Measurements from ENCODE around the gene BRINP3. TPM values are rescaled to one million over a fixed set of nuclear protein-coding genes. Genes with fewer than 3 reads are reported as not detected.

Gene BRINP3
- total and polyA plus RNA-seq, 8 donors: 0.06 to 25.5 (median 7.4) TPM; not detected in 4

GRCh38 chr1:190212450-190212849 is 265.2 kb downstream of the BRINP3 start:
- H3K4me1 ChIP-seq: no peaks in the 10 kb centered on the region
- intact Hi-C loops (cut with DNase I; ENCODE audit: low total_unique reads): no loop called here
- TF ChIP-seq CTCF (IDR thresholded peaks at IDR 0.05) (no peak), POLR2AphosphoS5 (IDR thresholded peaks at IDR 0.05) (no peak)
- H3K9me3 ChIP-seq: no peaks in the 10 kb centered on the region
- H3K27me3 ChIP-seq: no peaks in the 10 kb centered on the region
- WGBS, 5 donors: 76 to 87% (median 80%) methylated on average over 3 of the region's 3 CpGs
- no peak for DNase-seq
- no peak overlapping the region for H3K4me3 ChIP-seq
- no peak overlapping the region for H3K27ac ChIP-seq
- H3K36me3 ChIP-seq: no peaks in the 10 kb centered on the region

GRCh38 chr1:190207733-190208132 is 269.9 kb downstream of the BRINP3 start:
- Histone ChIP-seq H3K9me3 (no peaks in the 10 kb centered on the region), H3K4me1 (no peaks in the 10 kb centered on the region), H3K4me3 (no peak overlapping the region), H3K27ac (no peak overlapping the region), H3K27me3 (no peaks in the 10 kb centered on the region), H3K36me3 (no peaks in the 10 kb centered on the region)
- intact Hi-C loops (cut with DNase I; ENCODE audit: low total_unique reads): no loop called here
- WGBS, 5 donors: 62 to 80% (median 73%) methylated on average over 4 of the region's 4 CpGs
- no peak for DNase-seq
- no peak for TF ChIP-seq POLR2AphosphoS5 (IDR thresholded peaks at IDR 0.05)
- no peak for TF ChIP-seq EP300 (IDR thresholded peaks at IDR 0.05)
- no peak for TF ChIP-seq CTCF (IDR thresholded peaks at IDR 0.05)
- TF ChIP-seq POLR2A (IDR thresholded peaks at IDR 0.05): no peak

- no peak for DNase-seq
- intact Hi-C loops (cut with DNase I; ENCODE audit: low total_unique reads): no loop called here
- no peaks in the 10 kb centered on the region for H3K36me3 ChIP-seq
- no peak for TF ChIP-seq CTCF (IDR thresholded peaks at IDR 0.05)
- TF ChIP-seq POLR2AphosphoS5 (IDR thresholded peaks at IDR 0.05): no peak
- no peak for TF ChIP-seq POLR2A (IDR thresholded peaks at IDR 0.05)
- TF ChIP-seq EP300 (IDR thresholded peaks at IDR 0.05): no peak
- H3K4me1 ChIP-seq: no peaks in the 10 kb centered on the region
- no peak overlapping the region for H3K27ac ChIP-seq
- peaks cover 0 to 10% (median 5%) of the 10 kb centered on the region in 4 donors for H3K9me3 ChIP-seq
- no peak overlapping the region for H3K4me3 ChIP-seq
- H3K27me3 ChIP-seq: no peaks in the 10 kb centered on the region
- WGBS, 5 donors: 32 to 60% (median 39%) methylated on average over 2 of the region's 2 CpGs
These were observed 272.0 kb downstream of the BRINP3 start for GRCh38 chr1:190205713-190206112.

DNA sequence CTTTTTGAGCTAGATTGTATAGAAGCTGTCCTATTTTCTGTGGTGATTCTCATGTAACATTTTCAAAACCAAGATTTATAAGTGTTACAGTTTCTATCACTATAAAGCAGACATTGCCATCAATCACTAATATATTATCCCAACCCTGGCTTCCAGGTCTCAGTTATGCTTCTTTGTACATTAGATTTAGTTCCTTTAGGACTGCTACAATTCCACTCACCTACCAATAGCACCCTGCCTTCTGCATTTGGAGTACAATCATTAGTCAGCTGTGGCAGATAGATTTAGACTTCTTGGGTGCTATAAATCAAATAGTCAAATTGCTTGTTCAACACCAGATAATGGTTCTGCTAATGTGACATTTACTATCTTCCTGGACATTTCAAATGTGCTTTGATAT is 281.6 kb downstream of the BRINP3 start:
- intact Hi-C loops (cut with DNase I; ENCODE audit: low total_unique reads): no loop called here
- TF ChIP-seq POLR2AphosphoS5 (IDR thresholded peaks at IDR 0.05): no peak
- TF ChIP-seq EP300 (IDR thresholded peaks at IDR 0.05): no peak
- TF ChIP-seq CTCF (IDR thresholded peaks at IDR 0.05): no peak
- TF ChIP-seq POLR2A (IDR thresholded peaks at IDR 0.05): no peak
- H3K9me3 ChIP-seq: peaks cover 0 to 5% (median 0%) of the 10 kb centered on the region in 4 donors

More for the DNA sequence above, 281.6 kb downstream of the BRINP3 start:
- Histone ChIP-seq H3K36me3 (no peaks in the 10 kb centered on the region), H3K27ac (no peak overlapping the region), H3K4me3 (no peak overlapping the region), H3K4me1 (no peaks in the 10 kb centered on the region), H3K27me3 (no peaks in the 10 kb centered on the region)
- no peak for DNase-seq

All from stomach (tissue), 9 donors.